HEK293T (cell line): ENCODE measurements around the gene KIRREL3.

ENCODE experiments used
- ARNT ChIP-seq: fragments of 450-650 bp; IDR thresholded peaks from 2 replicates; pipeline ENCODE4 v1.6.1; 2017; ENCODE audit warnings: mild to moderate bottlenecking
- BHLHE40 ChIP-seq: fragments of 450-650 bp; IDR thresholded peaks from 2 replicates; pipeline ENCODE4 v1.6.1; 2016; ENCODE audit warnings: mild to moderate bottlenecking, moderate library complexity, borderline replicate concordance
- CTBP1 ChIP-seq: fragments of 450-650 bp; IDR thresholded peaks from 2 replicates; pipeline ENCODE4 v1.6.1; 2016; ENCODE audit warnings: borderline replicate concordance
- ELF4 ChIP-seq: fragments of 450-650 bp; IDR thresholded peaks from 2 replicates; pipeline ENCODE4 v1.6.1; 2017; ENCODE audit warnings: antibody characterized with exemption
- FOXA1 ChIP-seq: fragments of 450-650 bp; IDR thresholded peaks from 2 replicates; pipeline ENCODE4 v1.6.1; 2016; ENCODE audit warnings: mild to moderate bottlenecking
- FOXK2 ChIP-seq: fragments of 450-650 bp; IDR thresholded peaks from 2 replicates; pipeline ENCODE4 v1.6.1; 2016; ENCODE audit warnings: mild to moderate bottlenecking
- FOXM1 ChIP-seq: fragments of 450-650 bp; IDR thresholded peaks from 2 replicates; pipeline ENCODE4 v1.6.1; 2017; ENCODE audit warnings: mild to moderate bottlenecking, borderline replicate concordance
- HDGF ChIP-seq: fragments of 450-650 bp; IDR thresholded peaks from 2 replicates; pipeline ENCODE4 v1.6.1; 2017; ENCODE audit warnings: antibody characterized with exemption, borderline replicate concordance
- NFRKB ChIP-seq: fragments of 450-650 bp; IDR thresholded peaks from 2 replicates; pipeline ENCODE4 v1.6.1; 2016; ENCODE audit warnings: mild to moderate bottlenecking, moderate library complexity
- PKNOX1 ChIP-seq: fragments of 450-650 bp; IDR thresholded peaks from 2 replicates; pipeline ENCODE4 v1.6.1; 2016
- SP1 ChIP-seq: fragments of 450-650 bp; IDR thresholded peaks from 2 replicates; pipeline ENCODE4 v1.6.1; 2017
- SUZ12 ChIP-seq: fragments of 450-650 bp; IDR thresholded peaks from 2 replicates; pipeline ENCODE4 v1.6.1; 2016; ENCODE audit warnings: mild to moderate bottlenecking
- TARDBP ChIP-seq: fragments of 450-650 bp; IDR thresholded peaks from 2 replicates; pipeline ENCODE4 v1.6.1; 2016
- ZNF384 ChIP-seq: fragments of 450-650 bp; IDR thresholded peaks from 2 replicates; pipeline ENCODE4 v1.6.1; 2016

DNA sequence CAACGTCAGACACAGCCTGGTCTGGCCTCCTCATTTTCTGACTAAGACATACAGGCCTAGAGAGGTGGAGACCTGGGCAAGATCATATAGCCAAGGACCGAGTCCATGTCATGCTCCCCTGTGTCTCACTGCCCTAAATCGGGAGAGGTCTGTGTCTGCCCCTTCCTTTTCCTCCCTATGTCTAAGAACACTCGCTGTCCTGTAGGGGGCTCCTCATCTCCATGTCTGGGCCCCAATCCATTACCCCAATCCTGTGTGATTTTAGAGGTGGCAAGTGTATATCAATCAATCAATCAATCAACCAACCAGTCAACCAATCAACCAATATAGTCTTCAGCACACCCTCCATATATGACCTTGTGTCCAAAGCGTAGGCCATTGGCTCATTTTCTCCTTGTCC, 125.7 kb downstream of the KIRREL3 start:
- no peak for TF ChIP-seq SP1
- no peak for TF ChIP-seq FOXA1
- TF ChIP-seq SUZ12, result no peak
- no peak for TF ChIP-seq FOXM1
- no peak for TF ChIP-seq HDGF
- no peak for TF ChIP-seq ARNT
- no peak for TF ChIP-seq PKNOX1
- TF ChIP-seq TARDBP, result no peak
- TF ChIP-seq ZNF384, result no peak
- TF ChIP-seq ELF4, result no peak
- TF ChIP-seq CTBP1, result no peak
- TF ChIP-seq NFRKB, result no peak
- TF ChIP-seq FOXK2, result no peak
- no peak for TF ChIP-seq BHLHE40
